ENCODE data around the gene PRUNE1. TPM values are rescaled to one million over a fixed set of nuclear protein-coding genes. Genes with fewer than 3 reads are reported as not detected.
A peak's percentile ranks its signal among the peaks of the same experiment; 100 is the strongest.

Gene PRUNE1
- total RNA-seq, 2 experiments from 2014 or later: 18.8 to 20.8 TPM

DNA sequence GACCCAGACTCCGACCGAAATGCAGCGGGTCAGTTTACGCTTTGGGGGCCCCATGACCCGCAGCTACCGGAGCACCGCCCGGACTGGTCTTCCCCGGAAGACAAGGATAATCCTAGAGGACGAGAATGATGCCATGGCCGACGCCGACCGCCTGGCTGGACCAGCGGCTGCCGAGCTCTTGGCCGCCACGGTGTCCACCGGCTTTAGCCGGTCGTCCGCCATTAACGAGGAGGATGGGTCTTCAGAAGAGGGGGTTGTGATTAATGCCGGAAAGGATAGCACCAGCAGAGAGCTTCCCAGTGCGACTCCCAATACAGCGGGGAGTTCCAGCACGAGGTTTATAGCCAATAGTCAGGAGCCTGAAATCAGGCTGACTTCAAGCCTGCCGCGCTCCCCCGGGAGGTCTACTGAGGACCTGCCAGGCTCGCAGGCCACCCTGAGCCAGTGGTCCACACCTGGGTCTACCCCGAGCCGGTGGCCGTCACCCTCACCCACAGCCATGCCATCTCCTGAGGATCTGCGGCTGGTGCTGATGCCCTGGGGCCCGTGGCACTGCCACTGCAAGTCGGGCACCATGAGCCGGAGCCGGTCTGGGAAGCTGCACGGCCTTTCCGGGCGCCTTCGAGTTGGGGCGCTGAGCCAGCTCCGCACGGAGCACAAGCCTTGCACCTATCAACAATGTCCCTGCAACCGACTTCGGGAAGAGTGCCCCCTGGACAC is 39.8 kb downstream of the PRUNE1 start:
- TF ChIP-seq, protein P1, sequence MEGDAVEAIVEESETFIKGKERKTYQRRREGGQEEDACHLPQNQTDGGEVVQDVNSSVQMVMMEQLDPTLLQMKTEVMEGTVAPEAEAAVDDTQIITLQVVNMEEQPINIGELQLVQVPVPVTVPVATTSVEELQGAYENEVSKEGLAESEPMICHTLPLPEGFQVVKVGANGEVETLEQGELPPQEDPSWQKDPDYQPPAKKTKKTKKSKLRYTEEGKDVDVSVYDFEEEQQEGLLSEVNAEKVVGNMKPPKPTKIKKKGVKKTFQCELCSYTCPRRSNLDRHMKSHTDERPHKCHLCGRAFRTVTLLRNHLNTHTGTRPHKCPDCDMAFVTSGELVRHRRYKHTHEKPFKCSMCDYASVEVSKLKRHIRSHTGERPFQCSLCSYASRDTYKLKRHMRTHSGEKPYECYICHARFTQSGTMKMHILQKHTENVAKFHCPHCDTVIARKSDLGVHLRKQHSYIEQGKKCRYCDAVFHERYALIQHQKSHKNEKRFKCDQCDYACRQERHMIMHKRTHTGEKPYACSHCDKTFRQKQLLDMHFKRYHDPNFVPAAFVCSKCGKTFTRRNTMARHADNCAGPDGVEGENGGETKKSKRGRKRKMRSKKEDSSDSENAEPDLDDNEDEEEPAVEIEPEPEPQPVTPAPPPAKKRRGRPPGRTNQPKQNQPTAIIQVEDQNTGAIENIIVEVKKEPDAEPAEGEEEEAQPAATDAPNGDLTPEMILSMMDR (conservative IDR thresholded peaks at IDR 0.05; ENCODE audit: low read length): no peak
- no peak for TF ChIP-seq EZH2phosphoT487 (IDR thresholded peaks at IDR 0.05; ENCODE audit: borderline replicate concordance, low read depth, low read length)
- DNase-seq (ENCODE audit: low spot score): no peak
- H2AFZ ChIP-seq (ENCODE audit: low read length): no peak overlapping the region
- no peaks in the 10 kb centered on the region for H3K79me2 ChIP-seq (ENCODE audit: insufficient read depth, low read depth, low read length)
- H3K9me2 ChIP-seq (ENCODE audit: insufficient read depth, low read length): no peaks in the 10 kb centered on the region
- H3K4me1 ChIP-seq (ENCODE audit: insufficient read depth, low read length, poor library complexity, severe bottlenecking): no peaks in the 10 kb centered on the region
- CTCF ChIA-PET (ENCODE audit: unreplicated experiment): no interaction called here
- H3K36me3 ChIP-seq (ENCODE audit: insufficient read depth, low read length): peaks cover 36% of the 10 kb centered on the region
- no TSS peak for BruUV-seq (replicated peaks)
- POLR2A ChIA-PET: no interaction called here
- H3K9me3 ChIP-seq (ENCODE audit: low read length): no peaks in the 10 kb centered on the region
- intact Hi-C loops (cut with micrococcal nuclease; ENCODE audit: unreplicated experiment): no loop called here
- peak overlapping the region; percentile 43; the same call in 1 of the 2 replicates for H3K4me2 ChIP-seq (ENCODE audit: low read length)
- H4K20me1 ChIP-seq (ENCODE audit: insufficient read depth, low read length): no peaks in the 10 kb centered on the region
- H3K27ac ChIP-seq (ENCODE audit: low read depth, low read length, poor library complexity, severe bottlenecking): no peak overlapping the region
- no peak overlapping the region for H3K4me3 ChIP-seq (ENCODE audit: low read depth, low read length, poor library complexity, severe bottlenecking)

DNA sequence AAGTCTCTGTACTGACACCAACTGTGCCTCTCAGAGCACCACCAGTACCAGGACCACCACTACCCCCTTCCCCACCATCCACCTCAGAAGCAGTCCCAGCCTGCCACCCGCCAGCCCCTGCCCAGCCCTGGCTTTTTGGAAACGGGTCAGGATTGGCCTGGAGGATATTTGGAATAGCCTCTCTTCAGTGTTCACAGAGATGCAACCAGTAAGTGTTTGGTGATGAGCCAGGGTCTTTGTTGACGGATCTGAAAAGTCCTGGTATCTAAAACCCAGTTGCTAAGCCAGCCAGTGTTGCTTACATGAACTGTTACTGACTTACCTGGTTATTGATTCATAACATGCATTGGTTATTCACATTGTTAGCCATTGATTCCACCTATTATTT is 40.4 kb downstream of the PRUNE1 start:
- Histone ChIP-seq H3K36me3 (ENCODE audit: insufficient read depth, low read length) (peaks cover 40% of the 10 kb centered on the region), H2AFZ (ENCODE audit: low read length) (no peak overlapping the region), H3K4me1 (ENCODE audit: insufficient read depth, low read length, poor library complexity, severe bottlenecking) (no peaks in the 10 kb centered on the region), H3K4me3 (ENCODE audit: low read depth, low read length, poor library complexity, severe bottlenecking) (no peak overlapping the region), H3K27ac (ENCODE audit: low read depth, low read length, poor library complexity, severe bottlenecking) (no peak overlapping the region), H3K9me3 (ENCODE audit: low read length) (no peaks in the 10 kb centered on the region), H3K9me2 (ENCODE audit: insufficient read depth, low read length) (no peaks in the 10 kb centered on the region), H3K4me2 (ENCODE audit: low read length) (peak overlapping the region; percentile 43; the same call in 1 of the 2 replicates), H4K20me1 (ENCODE audit: insufficient read depth, low read length) (no peaks in the 10 kb centered on the region), H3K79me2 (ENCODE audit: insufficient read depth, low read depth, low read length) (no peaks in the 10 kb centered on the region)
- intact Hi-C loops (cut with micrococcal nuclease; ENCODE audit: unreplicated experiment): no loop called here
- CTCF ChIA-PET (ENCODE audit: unreplicated experiment): no interaction called here
- TF ChIP-seq, protein P1 (conservative IDR thresholded peaks at IDR 0.05; ENCODE audit: low read length): no peak
- TF ChIP-seq EZH2phosphoT487 (IDR thresholded peaks at IDR 0.05; ENCODE audit: borderline replicate concordance, low read depth, low read length): no peak
- POLR2A ChIA-PET: no interaction called here
- BruUV-seq (replicated peaks): no TSS peak
- DNase-seq (ENCODE audit: low spot score): no peak

DNA sequence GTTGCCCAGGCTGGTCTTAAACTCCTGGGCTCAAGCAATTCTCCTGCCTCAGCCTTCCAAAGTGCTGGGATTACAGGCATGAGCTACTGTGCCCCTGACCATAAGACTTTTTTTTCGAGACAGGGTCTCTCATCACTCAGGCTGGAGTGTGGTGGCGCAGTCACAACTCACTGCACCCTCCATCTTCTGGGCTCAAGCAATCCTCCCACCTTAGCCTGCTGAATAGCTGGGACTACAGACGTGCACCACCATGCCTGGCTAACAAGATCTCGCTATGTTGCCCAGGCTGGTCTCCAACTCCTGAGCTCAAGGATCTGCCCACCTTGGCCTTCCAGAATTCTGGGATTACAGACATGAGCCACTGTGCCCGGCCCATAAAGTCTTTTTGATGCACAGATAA is 41.2 kb downstream of the PRUNE1 start:
- ChIA-PET POLR2A (interaction anchor here (0.7 to 1.3 kb wide), 2 partner anchors 11 to 44 kb away, joined by 3 to 7 read pairs; partner anchors contain the start of genes CDC42SE1 and MLLT11), CTCF (ENCODE audit: unreplicated experiment) (no interaction called here)
- H3K9me2 ChIP-seq (ENCODE audit: insufficient read depth, low read length): no peaks in the 10 kb centered on the region
- intact Hi-C loops (cut with micrococcal nuclease; ENCODE audit: unreplicated experiment): no loop called here
- H3K4me1 ChIP-seq (ENCODE audit: insufficient read depth, low read length, poor library complexity, severe bottlenecking): no peaks in the 10 kb centered on the region
- BruUV-seq (replicated peaks): no TSS peak
- H3K27ac ChIP-seq (ENCODE audit: low read depth, low read length, poor library complexity, severe bottlenecking): no peak overlapping the region
- no peaks in the 10 kb centered on the region for H4K20me1 ChIP-seq (ENCODE audit: insufficient read depth, low read length)
- no peaks in the 10 kb centered on the region for H3K9me3 ChIP-seq (ENCODE audit: low read length)
- no peak for DNase-seq (ENCODE audit: low spot score)
- H2AFZ ChIP-seq (ENCODE audit: low read length): no peak overlapping the region
- no peaks in the 10 kb centered on the region for H3K79me2 ChIP-seq (ENCODE audit: insufficient read depth, low read depth, low read length)
- H3K36me3 ChIP-seq (ENCODE audit: insufficient read depth, low read length): peaks cover 49% of the 10 kb centered on the region
- H3K4me2 ChIP-seq (ENCODE audit: low read length): no peak overlapping the region
- TF ChIP-seq EZH2phosphoT487 (IDR thresholded peaks at IDR 0.05; ENCODE audit: borderline replicate concordance, low read depth, low read length): no peak
- TF ChIP-seq, protein P1 (conservative IDR thresholded peaks at IDR 0.05; ENCODE audit: low read length): no peak
- no peak overlapping the region for H3K4me3 ChIP-seq (ENCODE audit: low read depth, low read length, poor library complexity, severe bottlenecking)

Measured in OCI-LY7 (cell line).